HL-60 (cell line): ENCODE results near the gene CTRB1.

Experiments
- DNase-seq, 2 experiments: peaks; one replicate each; pipeline ENCODE4 v3.0.0-alpha.2; 2010 to 2020; ENCODE audit warnings: low read depth in 1 of 2, low spot score in 1 of 2
- H3K27ac ChIP-seq: fragments of 250-450 bp; sonication (Bioruptor Pico); replicated peaks from 2 replicates; pipeline ENCODE4 v1.5.1; 2020; ENCODE audit warnings: mild to moderate bottlenecking, moderate library complexity
- H3K27me3 ChIP-seq: fragments of 250-450 bp; sonication (Bioruptor Pico); 2 replicates; pipeline ENCODE4 v1.5.1; 2021; ENCODE audit warnings: mild to moderate bottlenecking, moderate library complexity; ENCODE audit not compliant: insufficient read depth, poor library complexity, severe bottlenecking
- H3K4me3 ChIP-seq: replicated peaks from 2 replicates; pipeline ENCODE4 v1.5.1; 2011; ENCODE audit warnings: mild to moderate bottlenecking, control low read depth, low read length; ENCODE audit not compliant: insufficient read depth
- CTCF ChIP-seq: IDR thresholded peaks from one replicate; pipeline ENCODE4 v1.5.1; 2011; ENCODE audit warnings: low read length, control low read depth, inconsistent platforms; ENCODE audit not compliant: insufficient read depth
- GABPA ChIP-seq: IDR thresholded peaks from 2 replicates; pipeline ENCODE4 v1.6.1; 2012; ENCODE audit warnings: low read depth
- POLR2AphosphoS5 ChIP-seq: IDR thresholded peaks from 2 replicates; pipeline ENCODE4 v1.6.1; 2012; ENCODE audit warnings: low read depth
- REST ChIP-seq: IDR thresholded peaks from 2 replicates; pipeline ENCODE4 v1.6.1; 2012; ENCODE audit warnings: low read depth; ENCODE audit not compliant: insufficient replicate concordance
- SPI1 ChIP-seq: IDR thresholded peaks from 2 replicates; pipeline ENCODE4 v1.6.1; 2012; ENCODE audit warnings: low read depth, mild to moderate bottlenecking, borderline replicate concordance

The CTRB1 gene

GRCh38 chr16:75247249-75247648 is 28.5 kb downstream of the CTRB1 start:
- peaks cover 45% of the 10 kb centered on the region for H3K27me3 ChIP-seq
- no peak overlapping the region for H3K4me3 ChIP-seq
- TF ChIP-seq CTCF = no peak
- no peak for TF ChIP-seq POLR2AphosphoS5
- TF ChIP-seq GABPA = no peak
- no peak overlapping the region for H3K27ac ChIP-seq
- DNase-seq = no peak

- Histone ChIP-seq H3K27ac (no peak overlapping the region), H3K27me3 (peaks cover 54% of the 10 kb centered on the region), H3K4me3 (no peak overlapping the region)
- TF ChIP-seq REST (no peak), POLR2AphosphoS5 (no peak), SPI1 (no peak), GABPA (no peak), CTCF (no peak)
- no peak for DNase-seq
These were observed 29.4 kb downstream of the CTRB1 start for GRCh38 chr16:75248142-75248535.

GRCh38 chr16:75248536-75249380 is 30.0 kb downstream of the CTRB1 start:
- TF ChIP-seq CTCF (no peak), GABPA (no peak), POLR2AphosphoS5 (no peak), SPI1 (no peak), REST (no peak)
- no peak overlapping the region for H3K4me3 ChIP-seq
- H3K27me3 ChIP-seq = peaks cover 60% of the 10 kb centered on the region
- no peak overlapping the region for H3K27ac ChIP-seq
- no peak for DNase-seq
